ENCODE data around the gene REC114. TPM values are rescaled to one million over a fixed set of nuclear protein-coding genes. Genes with fewer than 3 reads are reported as not detected.

REC114 gene
- total RNA-seq, 1 experiment from 2014 or later: not detected

DNA sequence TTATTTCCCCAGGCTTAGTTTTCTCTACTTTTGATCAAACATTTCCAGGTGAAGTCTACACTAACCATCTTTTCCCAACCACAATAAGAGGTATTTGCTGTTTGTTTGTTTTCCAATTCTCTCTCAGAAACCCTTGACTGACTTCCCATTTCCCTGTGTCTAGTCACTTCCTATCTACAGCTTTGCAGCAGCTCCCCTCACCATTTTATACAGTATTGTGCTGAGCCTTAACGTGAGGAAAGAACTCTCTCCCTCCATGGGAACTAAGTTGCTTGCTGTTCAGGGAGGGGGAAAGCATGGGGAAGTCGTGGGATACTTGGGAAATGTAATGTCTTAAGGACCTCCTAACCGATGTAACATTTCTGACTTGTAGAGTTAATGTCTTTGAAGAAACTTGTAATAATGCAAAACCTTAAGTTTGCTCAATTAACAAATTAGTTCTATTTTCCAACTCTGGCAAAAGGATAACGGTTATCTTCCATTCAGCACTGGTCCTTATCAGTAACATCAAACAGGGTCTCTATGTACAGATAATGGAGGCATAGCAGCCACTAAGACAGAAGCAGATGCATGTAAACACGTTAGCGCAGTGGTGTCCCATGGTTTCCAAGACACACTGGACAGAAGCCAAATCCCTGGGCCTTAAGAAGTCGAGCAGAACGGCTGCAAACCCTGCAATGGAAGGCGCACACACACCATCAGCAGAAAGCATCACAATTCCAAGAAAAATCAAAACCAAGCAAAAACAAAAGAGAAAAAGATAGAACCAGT lies 150.5 kb downstream of the REC114 start:
- in situ Hi-C loops (cut with HindIII; ENCODE audit: low pct_unique_long_range_greater_than_20kb, low sequenced_read_pairs): no loop called here
- no peak for DNase-seq (ENCODE audit: low read depth)

DNA sequence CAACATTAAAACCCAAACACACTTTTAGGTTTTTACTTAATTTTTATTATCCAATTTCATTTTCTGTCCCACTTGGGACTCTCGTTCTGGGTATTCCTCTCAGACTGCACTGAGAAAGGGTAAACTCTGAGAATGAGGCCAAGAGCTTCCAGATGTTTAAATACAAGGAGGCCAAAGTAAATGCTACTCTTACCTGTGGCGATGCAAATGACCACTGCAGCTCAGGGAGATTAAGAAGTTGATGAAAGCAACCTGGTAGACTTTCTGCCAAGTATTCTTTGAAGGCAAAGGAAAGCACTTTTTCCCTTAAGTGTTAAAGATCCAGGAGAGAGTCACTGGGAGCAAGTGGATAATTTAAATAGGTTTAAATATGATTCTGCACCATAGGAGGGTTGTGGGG lies 151.1 kb downstream of the REC114 start:
- in situ Hi-C loops (cut with HindIII; ENCODE audit: low pct_unique_long_range_greater_than_20kb, low sequenced_read_pairs): no loop called here
- DNase-seq (ENCODE audit: low read depth): no peak

DNA sequence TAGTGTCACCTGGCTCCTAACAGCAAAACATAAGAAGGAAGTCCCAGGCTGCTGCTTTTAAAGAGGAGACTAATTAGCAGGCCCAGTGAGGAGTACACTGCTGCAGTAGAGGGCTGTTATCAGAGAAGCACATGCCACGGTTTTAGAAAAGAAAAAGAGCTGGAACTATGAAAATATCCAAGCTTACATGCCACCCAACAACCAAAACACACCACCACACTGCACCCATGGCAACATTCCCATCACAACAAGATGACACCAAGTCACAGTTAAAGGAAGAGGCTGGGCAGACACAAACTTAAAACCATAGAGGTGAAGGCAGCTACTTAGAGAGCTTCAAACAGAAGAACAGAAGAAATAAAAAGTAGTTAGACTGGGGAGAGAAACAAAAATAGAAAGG lies 153.2 kb downstream of the REC114 start:
- in situ Hi-C loops (cut with HindIII; ENCODE audit: low pct_unique_long_range_greater_than_20kb, low sequenced_read_pairs): no loop called here

DNA sequence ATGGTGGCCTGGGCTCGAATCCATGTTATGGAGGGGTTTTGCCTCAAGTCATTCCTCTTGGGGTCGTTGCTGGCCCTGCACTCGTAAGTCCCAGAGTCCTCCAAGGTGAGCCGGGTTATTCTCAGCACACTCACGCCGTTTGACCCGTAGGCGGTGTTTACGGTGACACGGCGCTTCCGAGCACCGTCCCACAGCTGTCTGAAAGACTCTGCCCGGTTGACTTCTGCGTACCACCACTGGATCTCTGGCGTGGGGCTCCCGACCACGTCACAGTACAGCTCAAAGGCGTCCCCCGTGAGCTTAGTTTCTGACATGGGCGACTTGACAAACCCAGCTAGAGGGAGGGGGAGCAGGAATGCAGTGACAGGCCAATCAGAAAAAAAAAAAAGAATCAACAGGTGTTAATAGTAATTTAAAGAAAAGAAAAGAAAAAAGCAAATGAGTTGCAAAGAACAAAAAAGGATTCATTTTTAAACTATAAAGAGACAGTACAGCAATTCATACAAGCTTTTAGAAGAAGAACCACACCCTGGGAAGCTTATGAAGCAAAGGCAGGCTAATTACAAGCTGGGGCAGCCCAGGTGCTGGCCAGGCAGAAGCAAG lies 154.2 kb downstream of the REC114 start:
- no peak for DNase-seq (ENCODE audit: low read depth)
- in situ Hi-C loops (cut with HindIII; ENCODE audit: low pct_unique_long_range_greater_than_20kb, low sequenced_read_pairs): no loop called here

More for the DNA sequence above, 153.2 kb downstream of the REC114 start:
- peak; percentile 8 for DNase-seq (ENCODE audit: low read depth)

DNA sequence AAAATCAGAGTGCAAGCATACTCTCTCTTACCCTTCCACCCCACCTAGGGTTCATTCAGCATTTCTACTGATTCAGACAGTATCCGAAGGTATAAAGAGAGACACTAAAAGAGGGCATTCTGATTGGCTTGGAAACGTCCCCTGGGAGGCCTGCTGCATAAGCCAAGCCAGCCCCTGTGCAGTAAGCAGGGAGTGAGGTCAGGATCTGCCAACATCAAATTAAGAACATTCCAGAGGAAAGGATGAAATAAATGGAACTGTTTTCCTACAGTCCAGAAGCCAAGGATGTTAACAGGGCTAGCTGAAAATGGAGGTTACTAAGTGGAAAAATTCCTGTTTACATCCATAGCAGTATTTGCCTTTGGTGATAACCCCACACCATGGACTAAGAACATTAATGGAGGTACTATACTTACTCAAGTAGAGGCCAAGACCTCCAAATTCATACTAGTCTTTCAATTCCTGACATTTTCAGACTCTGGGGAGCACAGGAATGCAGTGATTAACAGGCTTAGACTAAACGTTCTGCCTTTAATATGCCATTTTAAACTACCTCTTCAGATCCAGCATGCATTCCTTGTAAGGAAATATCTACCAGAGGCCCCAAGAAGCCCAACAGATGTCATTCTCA lies 155.7 kb downstream of the REC114 start:
- in situ Hi-C loops (cut with HindIII; ENCODE audit: low pct_unique_long_range_greater_than_20kb, low sequenced_read_pairs): no loop called here
- no peak for DNase-seq (ENCODE audit: low read depth)

DNA sequence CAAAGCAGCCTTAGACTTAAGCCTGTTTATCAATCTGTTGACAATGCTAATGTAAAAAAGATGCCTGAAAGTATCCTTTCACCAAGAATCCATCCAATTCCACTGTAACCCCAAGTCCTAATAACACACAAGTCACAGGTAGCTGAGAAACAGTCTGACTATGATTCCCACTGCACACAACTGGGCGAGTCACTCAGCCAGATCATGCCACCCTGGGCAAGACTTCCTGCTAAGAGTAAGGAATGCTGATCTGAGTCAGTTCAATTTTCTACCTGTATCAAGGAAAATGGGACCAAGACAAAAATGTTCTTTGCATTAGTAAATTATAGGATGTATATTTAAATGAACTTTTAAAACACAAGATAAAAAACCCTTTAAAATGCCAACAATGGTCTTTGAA lies 157.0 kb downstream of the REC114 start:
- DNase-seq (ENCODE audit: low read depth): peak; percentile 37
- in situ Hi-C loops (cut with HindIII; ENCODE audit: low pct_unique_long_range_greater_than_20kb, low sequenced_read_pairs): no loop called here

DNA sequence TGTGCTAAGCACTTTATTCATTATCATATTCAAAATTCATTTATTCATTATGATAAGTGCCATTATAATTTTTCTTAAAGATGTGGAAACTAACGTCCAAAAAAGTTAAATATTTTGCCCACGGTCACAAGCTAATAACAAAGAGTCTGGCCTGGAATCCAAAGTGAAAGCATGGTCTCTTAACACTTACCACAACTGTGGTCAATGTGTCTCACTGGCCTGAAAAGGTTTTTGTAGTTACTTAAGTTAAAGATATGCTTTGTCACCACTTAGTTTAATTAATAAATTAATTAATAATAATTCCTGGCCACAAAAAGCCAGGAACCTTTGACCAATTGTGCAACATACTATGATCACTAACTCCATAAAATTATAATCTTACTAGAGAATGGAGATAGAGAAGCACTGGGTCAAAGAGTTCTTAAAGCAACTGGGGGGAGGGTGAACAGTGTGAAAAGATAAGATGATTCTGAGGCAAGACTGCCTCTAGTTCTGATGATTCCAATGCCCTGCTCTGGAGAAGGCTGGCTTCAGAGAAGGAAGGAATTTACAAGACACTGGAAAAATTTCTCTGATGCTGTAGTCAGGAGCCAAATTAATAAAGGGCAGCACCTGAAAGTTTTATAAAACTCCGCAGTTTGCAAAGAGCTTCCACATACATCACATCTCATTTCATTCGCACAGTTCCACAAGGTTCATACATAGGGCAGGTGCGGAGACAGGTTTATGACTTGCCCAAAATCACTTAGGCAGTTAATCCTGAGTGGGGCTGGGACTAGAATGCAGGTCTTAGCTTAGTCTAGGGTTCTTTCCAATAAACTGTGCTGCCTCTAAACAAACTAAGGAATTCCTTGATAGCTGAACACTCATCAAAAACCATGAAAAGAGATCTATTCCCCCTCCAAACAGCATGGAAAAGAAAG lies 157.7 kb downstream of the REC114 start:
- DNase-seq (ENCODE audit: low read depth): no peak
- in situ Hi-C loops (cut with HindIII; ENCODE audit: low pct_unique_long_range_greater_than_20kb, low sequenced_read_pairs): no loop called here

DNA sequence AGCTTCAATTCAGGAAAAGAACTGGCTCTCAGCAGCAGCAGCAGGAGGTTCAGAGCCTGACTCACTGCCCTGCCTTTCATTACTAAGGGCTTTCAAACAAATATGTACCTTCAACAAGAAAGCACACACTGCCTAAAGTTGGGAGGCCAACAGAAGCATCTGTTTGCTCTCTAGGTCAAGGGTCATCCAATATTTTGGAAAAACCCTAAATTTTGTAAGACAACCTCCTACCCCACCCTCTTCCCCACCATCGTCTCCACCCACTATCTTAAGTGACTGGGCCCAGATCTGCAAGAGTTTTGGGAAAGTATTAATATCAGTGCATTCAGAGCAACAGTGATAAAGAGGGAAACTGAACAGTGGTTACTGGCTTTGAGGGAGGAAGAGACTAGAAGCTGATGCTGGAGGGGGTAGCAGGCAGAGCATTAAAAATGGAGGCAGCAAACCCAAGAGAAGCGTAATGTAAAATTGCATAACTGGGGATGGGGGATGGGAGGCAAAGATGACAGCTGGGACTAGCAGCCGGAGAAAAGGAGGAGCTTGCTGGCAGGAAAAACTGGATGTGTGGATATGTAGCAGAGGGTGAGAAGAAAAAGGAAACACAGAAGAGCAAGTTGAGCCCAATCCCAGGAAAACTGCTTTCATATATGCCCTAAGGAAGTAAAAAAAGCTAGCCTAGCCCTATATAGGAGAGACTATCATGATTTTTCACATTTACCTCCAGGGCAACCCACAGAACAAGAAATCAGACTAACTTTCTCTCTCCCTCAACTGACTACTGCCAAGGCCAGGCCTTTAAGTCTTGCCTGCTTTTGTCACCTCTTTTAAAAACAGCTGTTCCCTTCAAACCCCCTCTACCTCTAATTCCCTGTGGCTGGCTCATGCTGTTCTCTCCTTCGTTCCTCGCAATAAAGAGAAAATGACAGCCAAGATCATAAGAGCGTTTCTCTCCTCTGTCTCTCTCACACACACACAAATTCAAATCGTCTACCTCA lies 158.8 kb downstream of the REC114 start:
- in situ Hi-C loops (cut with HindIII; ENCODE audit: low pct_unique_long_range_greater_than_20kb, low sequenced_read_pairs): no loop called here
- DNase-seq (ENCODE audit: low read depth): no peak

DNA sequence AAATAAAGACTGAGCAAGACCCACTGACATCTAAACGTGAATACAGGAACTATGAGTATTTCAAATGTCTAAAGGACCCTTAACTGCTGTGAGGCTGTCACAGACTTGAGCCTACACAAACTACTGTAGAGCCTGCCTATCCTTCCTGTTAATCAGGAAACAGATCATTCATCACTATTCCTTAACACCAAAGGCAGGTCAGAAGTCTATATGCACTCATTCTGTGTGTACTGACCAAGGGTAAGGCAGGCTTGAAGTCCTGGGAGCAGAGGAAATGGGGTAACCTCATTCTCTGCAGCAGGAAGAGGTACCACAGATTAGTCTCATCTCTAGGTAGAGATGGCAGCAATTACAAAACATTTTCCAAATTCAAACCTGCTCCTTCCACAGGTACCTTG lies 159.5 kb downstream of the REC114 start:
- no peak for DNase-seq (ENCODE audit: low read depth)
- in situ Hi-C loops (cut with HindIII; ENCODE audit: low pct_unique_long_range_greater_than_20kb, low sequenced_read_pairs): no loop called here

DNA sequence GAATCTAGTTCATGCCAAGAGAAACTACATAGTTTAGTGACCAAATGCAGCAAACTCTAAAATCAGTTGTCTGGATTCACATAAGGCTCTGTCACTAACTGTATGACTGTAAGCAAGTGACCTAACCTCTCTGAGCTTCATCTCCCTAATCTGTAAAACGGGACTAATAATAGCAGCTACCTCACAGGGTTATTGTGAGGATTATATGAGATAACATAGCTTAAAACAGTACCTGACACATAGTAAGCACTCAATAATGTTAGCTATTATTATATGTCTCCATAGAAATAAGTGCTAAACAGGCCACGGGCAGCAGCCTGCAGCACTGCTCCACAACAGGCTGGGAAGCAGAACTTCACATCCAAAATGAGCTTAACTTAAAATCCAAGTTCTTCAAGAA lies 160.0 kb downstream of the REC114 start:
- in situ Hi-C loops (cut with HindIII; ENCODE audit: low pct_unique_long_range_greater_than_20kb, low sequenced_read_pairs): no loop called here
- no peak for DNase-seq (ENCODE audit: low read depth)

DNA sequence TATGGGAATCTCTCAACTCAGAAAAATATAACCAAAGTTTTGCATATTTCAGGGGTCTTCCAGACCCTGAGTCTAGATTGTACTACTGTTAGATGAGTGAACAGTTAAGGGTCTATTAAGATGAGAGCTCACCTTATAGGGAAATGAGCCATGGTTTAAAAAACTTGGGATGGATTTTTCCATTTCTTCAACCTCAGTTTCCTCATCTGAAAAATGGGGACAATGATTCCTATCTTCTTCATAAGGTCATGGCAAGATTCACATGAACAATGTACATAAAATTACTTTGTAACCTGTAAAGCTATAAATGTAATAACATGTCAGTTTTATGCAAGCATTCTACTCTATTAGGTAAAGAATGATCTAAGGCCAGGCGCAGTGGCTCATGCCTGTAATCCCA lies 161.5 kb downstream of the REC114 start:
- in situ Hi-C loops (cut with HindIII; ENCODE audit: low pct_unique_long_range_greater_than_20kb, low sequenced_read_pairs): no loop called here
- no peak for DNase-seq (ENCODE audit: low read depth)

DNA sequence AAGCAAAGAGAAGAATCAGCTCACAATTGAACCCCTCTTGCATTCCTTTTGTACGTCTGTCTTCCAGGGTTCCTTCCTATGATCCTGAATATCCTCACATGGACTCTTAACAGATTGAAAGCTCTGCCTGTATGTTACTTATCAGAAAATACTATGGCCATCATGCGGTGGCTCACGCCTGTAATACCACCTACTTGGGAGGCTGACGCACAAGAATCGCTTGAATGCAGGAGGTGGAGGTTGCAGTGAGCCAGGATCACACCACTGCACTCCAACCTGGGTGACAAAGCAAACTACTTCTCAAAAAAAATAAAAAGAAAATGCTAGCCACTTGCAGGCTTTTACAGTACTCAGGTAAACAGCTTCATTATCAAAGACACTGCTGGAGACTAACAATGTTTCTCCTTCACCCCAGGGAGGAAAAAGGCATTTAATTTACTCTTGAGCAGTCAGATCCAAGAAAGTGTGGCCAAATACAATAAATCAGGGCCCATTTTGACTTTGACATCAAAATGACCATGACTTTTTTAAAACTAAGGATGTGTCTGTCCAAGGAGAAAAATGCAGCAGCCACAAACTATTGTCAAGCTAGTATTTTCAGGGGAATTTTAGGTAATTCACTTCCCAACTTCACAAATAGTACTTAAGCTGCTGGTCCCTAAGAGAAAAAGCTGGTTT lies 162.9 kb downstream of the REC114 start:
- DNase-seq (ENCODE audit: low read depth): no peak
- in situ Hi-C loops (cut with HindIII; ENCODE audit: low pct_unique_long_range_greater_than_20kb, low sequenced_read_pairs): no loop called here

DNA sequence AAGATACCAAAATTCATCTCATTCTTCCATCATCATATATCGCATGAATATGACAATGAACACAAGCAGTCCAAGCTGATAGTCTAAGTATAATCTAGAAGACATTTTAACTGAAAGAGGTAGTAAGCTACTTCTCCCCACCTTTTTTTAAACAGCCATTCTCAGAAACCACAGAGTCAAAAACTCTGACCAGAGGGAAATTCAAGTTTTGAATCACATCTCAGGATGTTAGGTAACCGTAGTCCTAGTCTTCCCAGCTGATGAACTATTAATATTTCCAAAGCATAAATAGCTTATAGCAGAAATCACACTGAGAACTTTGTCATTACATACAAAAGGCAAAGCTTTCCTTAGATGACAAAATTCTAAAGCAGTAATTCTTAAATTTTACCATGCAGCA lies 164.4 kb downstream of the REC114 start:
- in situ Hi-C loops (cut with HindIII; ENCODE audit: low pct_unique_long_range_greater_than_20kb, low sequenced_read_pairs): no loop called here
- DNase-seq (ENCODE audit: low read depth): no peak

DNA sequence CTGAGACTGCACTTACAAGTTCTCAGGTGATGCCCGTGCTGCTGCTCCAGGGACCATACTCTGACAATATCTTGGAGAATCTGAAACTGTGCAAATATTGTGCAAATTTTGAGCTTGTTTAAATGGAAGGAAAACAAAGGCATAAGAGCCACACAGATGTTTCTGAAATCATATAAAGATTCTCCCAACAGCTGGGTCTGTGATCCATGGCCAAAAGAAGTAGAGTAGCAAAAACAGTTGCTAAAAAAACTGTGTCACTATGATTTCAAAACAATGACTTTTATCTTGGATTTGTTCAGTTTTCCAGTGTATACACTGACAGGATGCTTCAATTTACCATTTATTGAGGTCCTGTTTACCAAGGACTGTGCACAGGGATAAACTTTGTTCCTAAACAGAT lies 164.9 kb downstream of the REC114 start:
- in situ Hi-C loops (cut with HindIII; ENCODE audit: low pct_unique_long_range_greater_than_20kb, low sequenced_read_pairs): no loop called here
- no peak for DNase-seq (ENCODE audit: low read depth)

DNA sequence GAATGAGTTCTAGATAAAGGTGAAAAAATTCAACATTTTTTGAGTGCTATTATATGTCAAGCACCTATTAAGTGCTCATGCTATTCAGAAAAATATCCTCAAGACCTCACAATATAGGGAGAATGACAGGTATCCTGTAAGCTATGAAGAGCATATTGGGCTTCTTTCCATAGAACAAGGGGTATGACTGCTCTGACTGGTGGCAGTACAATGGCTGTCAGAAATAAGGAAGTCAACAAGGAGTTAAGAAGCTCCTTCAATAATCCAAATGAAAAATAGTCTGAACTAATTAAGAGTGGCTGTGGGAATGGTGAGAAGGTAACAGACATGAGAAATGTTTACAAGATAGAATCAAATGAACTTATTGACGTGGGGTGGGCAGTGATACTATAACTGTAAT lies 165.5 kb downstream of the REC114 start:
- in situ Hi-C loops (cut with HindIII; ENCODE audit: low pct_unique_long_range_greater_than_20kb, low sequenced_read_pairs): no loop called here
- no peak for DNase-seq (ENCODE audit: low read depth)

DNA sequence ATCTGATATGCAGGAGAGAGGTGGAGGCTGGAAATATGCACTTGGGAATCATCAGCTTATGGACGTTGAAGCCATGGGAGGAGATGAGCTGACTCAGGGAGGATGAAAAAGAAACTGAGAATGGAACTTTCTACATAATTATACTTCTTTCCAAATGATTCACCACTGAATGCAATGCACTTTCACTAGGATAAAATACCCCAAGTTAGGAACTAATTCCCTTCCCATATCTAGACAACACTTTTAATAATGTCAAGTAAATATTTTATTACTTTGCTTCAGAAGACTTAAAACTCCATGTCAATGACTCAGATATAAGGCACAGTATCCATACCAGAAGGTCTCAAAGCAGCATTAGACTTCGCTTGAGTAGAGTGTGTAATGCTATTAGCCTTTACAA lies 166.0 kb downstream of the REC114 start:
- in situ Hi-C loops (cut with HindIII; ENCODE audit: low pct_unique_long_range_greater_than_20kb, low sequenced_read_pairs): no loop called here

More for the DNA sequence above, 166.0 kb downstream of the REC114 start:
- DNase-seq (ENCODE audit: low read depth): no peak

Measured in Caki2 (cell line).